ENCODE results near the gene ABCB10. TPM values are rescaled to one million over a fixed set of nuclear protein-coding genes. Genes with fewer than 3 reads are reported as not detected.

ABCB10 gene
- total RNA-seq, 1 experiment from 2014 or later: 13.8 TPM

- Histone ChIP-seq H2BK5ac (ENCODE audit: insufficient read length, low read length) (no peak overlapping the region), H3K4me1 (ENCODE audit: insufficient read depth, low read length) (no peaks in the 10 kb centered on the region), H3K14ac (ENCODE audit: insufficient read depth, low read length) (no peak overlapping the region), H4K5ac (ENCODE audit: insufficient read length, low read depth, low read length) (no peak overlapping the region), H3K23ac (ENCODE audit: insufficient read length, low read depth, low read length) (no peak overlapping the region), H3K27me3 (ENCODE audit: insufficient read depth, low read length) (no peaks in the 10 kb centered on the region), H3K27ac (ENCODE audit: insufficient read length, low read depth, low read length) (no peak overlapping the region), H3K9me3 (ENCODE audit: control insufficient read depth, low read depth, low read length) (no peaks in the 10 kb centered on the region), H3T11ph (ENCODE audit: low read length) (no peak overlapping the region), H3K23me2 (ENCODE audit: insufficient read length, low read depth, low read length, poor library complexity, severe bottlenecking) (no peaks in the 10 kb centered on the region), H4K20me1 (ENCODE audit: control insufficient read depth, insufficient read depth, insufficient read length) (no peaks in the 10 kb centered on the region), H2BK120ac (ENCODE audit: low read depth, low read length, poor library complexity, severe bottlenecking) (no peak overlapping the region), H3K56ac (ENCODE audit: insufficient read length, low read depth, low read length) (no peak overlapping the region), H3K9ac (ENCODE audit: extremely low read depth, insufficient read length, low read length) (no peak overlapping the region), H2BK20ac (ENCODE audit: low read depth, low read length, poor library complexity, severe bottlenecking) (no peak overlapping the region), H2AFZ (ENCODE audit: low read length) (no peak overlapping the region), H3K18ac (ENCODE audit: insufficient read length, low read depth, low read length) (no peak overlapping the region), H4K8ac (replicated peaks; ENCODE audit: insufficient read length, low read depth, low read length) (no peak overlapping the region), H3K4ac (ENCODE audit: low read depth, low read length) (no peak overlapping the region), H2BK12ac (ENCODE audit: insufficient read length, low read depth, low read length) (no peak overlapping the region), H3K79me1 (ENCODE audit: insufficient read depth, low read depth, low read length, poor library complexity, severe bottlenecking) (no peaks in the 10 kb centered on the region), H3K79me2 (ENCODE audit: insufficient read depth, low read length) (no peaks in the 10 kb centered on the region), H3K4me2 (ENCODE audit: insufficient read depth, insufficient read length, low read length) (no peak overlapping the region), H2AK5ac (ENCODE audit: insufficient read length, low read length) (no peak overlapping the region), H4K91ac (ENCODE audit: insufficient read length, low read depth, low read length) (no peak overlapping the region), H2BK15ac (ENCODE audit: low read depth, low read length) (no peak overlapping the region)
- Mint-ChIP-seq H3K4me3 (no peak overlapping the region), H3K9me3 (no peaks in the 10 kb centered on the region), H3K36me3 (ENCODE audit: insufficient read depth in 1 of 3, low read depth in 3 of 3) (no peaks in the 10 kb centered on the region), H3K27ac (peak overlapping the region in 1 of 3 experiments; percentile 52; a peak in 1 of 7 replicates), H3K27me3 (ENCODE audit: low read depth) (no peaks in the 10 kb centered on the region), H3K4me1 (peaks cover 2 to 4% of the 10 kb centered on the region in 2 experiments; a peak in 1 of 4 replicates)
- TF ChIP-seq CTCF (conservative IDR thresholded peaks at IDR 0.05): no peak
- WGBS (ENCODE audit: extremely low coverage, insufficient read length, low lambda C conversion rate): no CpG with 5 or more reads among the region's 2 CpGs
- no peak for DNase-seq
Measured at GRCh38 chr1:229572286-229572685, 13.8 kb upstream of the ABCB10 start.

Data from H9 (cell line).